GM19193 (cell line): Measurements from ENCODE around the gene FAM193A.

Source experiments
- POLR2A ChIP-seq: IDR thresholded peaks from 4 replicates; pipeline ENCODE4 v1.6.1; 2011; ENCODE audit not compliant: insufficient read depth, insufficient read length; ENCODE audit errors: extremely low read depth

The FAM193A gene

DNA sequence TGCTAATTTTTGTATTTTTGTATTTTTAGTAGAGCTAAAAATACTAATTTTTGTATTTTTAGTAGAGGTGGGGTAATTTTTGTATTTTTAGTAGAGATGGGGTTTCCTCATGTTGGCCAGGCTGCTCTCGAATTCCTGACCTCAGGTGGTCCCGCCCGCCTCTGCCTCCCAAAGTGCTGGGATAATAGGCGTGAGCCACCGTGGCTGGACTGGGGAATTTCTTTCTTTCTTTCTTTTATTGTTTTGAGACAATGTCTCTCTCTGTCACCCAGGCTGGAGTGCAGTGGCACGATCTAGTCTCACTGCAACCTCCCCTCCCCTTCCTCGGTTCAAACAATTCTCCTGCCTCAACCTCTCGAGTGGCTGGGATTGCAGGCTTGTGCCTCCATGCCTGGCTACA, 83.0 kb downstream of the FAM193A start:
- no peak for TF ChIP-seq POLR2A

DNA sequence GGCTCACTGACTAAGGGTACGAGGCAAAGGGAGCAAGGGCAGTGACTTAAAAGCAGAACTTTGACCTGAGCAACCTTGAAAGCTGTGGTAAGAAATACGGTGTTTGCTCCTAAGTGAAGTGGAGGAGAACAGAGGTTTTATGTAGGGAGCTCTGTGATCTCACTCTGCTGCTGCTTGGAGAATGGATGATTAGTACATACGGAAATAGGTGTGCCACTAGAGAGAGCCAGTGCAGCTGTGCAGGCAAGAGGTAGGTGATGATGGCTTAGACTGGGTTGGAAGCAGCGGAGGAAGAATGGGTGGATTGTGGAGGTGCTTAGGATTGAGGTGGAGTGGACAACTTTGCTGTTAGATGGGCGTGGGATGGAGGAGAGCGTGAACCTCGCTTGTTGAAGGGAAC, 85.0 kb downstream of the FAM193A start:
- TF ChIP-seq POLR2A = no peak

- TF ChIP-seq POLR2A = no peak
These were observed 87.0 kb downstream of the FAM193A start for GRCh38 chr4:2623442-2623841.

DNA sequence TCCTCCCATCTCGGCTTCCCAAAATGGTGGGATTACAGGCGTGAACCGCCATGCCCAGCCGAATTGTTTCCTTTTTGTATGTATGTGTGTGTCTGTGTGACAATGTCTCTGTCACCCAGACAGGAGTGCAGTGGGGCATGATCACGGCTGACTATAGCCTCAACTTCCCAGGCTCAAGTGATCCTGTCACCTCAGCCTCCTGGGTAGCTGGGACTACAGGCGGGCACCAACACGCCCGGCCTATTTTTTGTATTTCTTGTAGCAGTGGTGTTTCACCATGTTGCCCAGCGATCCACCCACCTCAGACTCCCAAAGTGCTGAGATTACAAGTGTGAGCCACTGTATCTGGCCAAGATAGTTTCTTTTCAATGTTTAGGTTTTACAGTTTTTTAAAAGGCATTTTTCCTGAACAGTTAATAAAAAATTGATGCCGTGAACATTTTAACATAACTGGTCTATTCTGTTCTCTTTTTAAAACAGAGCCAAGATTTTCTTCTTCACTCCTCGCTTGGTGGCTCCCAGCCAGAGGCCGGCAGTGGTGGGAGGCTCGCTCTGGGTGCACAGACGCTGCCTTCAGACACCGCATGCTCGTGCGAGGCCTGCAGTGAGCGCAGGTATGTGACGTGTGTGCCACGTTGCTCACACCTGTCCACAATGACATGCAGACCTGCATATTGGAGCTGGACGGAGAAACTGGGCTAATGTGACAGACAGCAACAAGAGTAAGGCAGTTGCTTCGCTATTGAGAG, 88.5 kb downstream of the FAM193A start:
- TF ChIP-seq POLR2A = no peak

GRCh38 chr4:2626231-2626630, 89.8 kb downstream of the FAM193A start:
- no peak for TF ChIP-seq POLR2A

DNA sequence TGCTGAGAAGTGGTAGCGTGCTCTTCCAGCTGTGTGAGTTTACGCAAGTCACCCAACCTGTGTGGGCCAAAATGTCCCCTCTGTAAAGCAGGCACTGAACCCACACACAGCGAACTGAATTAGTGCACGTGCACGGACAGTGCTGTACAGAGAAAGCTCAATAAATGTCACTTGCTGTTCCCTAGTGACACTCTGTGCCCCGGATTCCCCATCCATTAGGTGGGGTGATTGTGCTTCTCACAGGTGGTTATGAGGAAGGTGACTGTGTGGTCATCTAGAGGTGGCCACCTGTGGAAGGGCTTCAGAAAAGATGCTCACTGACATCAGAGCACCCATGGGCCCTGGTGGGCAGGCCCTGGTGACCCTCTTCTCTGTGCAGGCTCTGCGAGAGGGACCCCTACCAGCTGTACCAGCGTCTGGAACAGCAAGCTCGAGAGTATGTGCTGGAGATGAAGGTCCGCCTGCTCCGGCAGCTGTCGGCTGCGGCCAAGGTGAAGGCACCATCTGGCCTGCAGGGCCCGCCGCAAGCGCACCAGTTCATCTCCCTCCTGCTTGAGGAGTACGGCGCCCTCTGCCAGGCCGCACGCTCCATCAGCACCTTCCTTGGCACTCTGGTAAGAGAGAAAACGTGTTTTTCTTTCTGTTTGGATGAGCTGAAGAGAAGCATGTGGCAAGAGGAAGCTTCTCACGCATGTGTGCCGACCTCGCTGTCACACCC, 94.3 kb downstream of the FAM193A start:
- no peak for TF ChIP-seq POLR2A

- no peak for TF ChIP-seq POLR2A
These were observed 97.6 kb downstream of the FAM193A start for GRCh38 chr4:2634014-2634413.

GRCh38 chr4:2636331-2636730, 99.9 kb downstream of the FAM193A start:
- no peak for TF ChIP-seq POLR2A

DNA sequence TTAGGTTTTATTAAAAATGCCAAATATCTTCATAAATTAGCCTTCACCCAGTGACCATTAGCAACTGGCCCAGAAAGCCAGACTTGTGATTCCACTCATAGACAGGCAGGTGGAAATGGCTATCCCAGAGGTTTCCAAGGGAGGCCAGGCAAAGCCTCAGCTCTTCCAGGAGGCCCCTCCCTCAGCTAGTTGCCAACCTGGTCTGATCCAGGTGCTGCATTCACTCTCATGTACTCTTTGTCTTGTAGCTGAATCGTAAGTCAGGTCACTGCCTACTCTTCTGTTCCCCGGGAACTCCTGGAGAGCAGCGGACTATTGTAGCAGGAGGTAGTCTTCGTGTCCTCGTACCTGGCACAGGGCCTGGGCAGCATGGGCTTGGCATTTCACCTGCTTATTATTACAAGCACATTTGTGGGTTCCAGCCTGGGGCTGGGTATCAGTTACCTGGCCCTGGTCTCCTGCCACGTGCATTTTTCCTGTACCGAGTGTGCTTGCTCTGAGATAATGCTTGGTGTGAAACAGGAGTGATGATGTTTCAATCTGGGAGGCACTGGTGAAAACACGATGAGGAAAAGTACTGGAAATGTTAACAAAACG, 101.6 kb downstream of the FAM193A start:
- TF ChIP-seq POLR2A = no peak

- TF ChIP-seq POLR2A = no peak
These were observed 102.3 kb downstream of the FAM193A start for GRCh38 chr4:2638730-2639129.

GRCh38 chr4:2642968-2643367, 106.5 kb downstream of the FAM193A start:
- no peak for TF ChIP-seq POLR2A

GRCh38 chr4:2643555-2643954, 107.1 kb downstream of the FAM193A start:
- no peak for TF ChIP-seq POLR2A

DNA sequence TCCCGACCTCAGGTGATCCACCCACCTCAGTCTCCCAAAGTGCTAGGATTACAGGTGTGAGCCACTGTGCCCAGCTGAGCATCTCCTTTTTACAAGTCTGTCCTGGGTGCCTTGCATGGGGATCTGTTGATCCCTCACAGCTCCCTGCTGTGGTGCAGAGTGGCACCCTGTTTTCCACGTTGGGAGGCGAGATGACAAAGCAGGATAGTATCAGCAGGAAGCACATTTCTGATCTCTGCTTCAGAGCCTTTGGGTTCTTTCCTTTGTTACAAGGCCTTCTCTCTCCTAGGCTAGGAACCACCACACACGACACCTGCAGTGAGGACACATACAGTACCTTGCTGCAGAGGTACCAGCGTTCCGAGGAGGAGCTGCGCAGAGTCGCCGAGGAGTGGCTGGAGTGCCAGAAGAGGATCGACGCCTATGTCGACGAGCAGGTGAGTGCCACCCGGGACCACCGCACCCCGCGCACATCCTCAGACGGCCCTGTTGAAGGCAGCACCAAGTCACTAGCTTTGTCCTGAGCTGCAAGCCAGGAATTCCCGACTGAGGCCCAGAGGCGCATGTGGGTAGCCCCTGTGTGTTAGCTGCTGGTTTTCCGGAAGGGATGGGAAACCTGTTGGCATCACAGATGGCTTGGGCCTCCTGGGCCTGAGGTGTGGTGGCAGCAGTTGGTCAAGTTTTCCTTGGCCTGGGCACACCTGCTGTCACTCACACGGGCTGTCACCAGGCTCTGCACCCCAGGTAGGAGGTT, 110.1 kb downstream of the FAM193A start:
- no peak for TF ChIP-seq POLR2A

DNA sequence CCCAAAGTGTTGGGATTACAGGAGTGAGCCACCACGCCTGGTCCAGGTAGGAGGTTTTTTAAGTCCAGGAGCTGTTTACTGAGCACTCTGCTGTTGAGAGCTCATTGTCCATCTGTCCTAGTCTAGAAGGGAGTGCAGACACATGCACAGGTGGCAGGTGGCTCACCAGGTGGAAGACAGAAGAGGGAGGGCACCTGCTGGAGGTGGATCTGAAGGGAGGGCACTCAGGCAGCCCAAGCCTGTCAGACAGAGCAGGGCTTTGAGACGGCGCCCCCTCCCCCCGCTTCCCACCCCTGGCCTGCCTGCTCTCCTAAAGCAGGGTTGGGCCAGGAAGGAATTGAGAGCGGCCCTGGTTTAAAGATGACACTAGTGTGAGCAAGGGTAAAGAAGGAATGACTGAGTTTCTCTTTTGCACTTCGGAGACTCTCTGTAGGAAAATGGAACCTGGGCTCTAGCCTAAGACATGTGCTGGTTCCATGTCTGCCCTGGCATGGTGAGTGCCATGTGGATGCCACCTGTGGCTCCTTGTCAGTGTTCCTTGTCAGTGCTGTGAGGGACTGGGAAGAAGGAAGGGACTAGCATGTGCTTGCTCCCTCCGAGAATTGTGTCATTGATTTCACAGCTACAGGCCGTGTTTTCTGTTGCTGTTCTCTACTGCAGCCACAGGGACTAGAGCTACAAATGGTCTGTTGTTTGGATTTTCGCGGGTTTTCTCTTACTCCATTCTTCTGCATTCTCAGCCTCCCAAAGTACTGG, 111.1 kb downstream of the FAM193A start:
- no peak for TF ChIP-seq POLR2A

DNA sequence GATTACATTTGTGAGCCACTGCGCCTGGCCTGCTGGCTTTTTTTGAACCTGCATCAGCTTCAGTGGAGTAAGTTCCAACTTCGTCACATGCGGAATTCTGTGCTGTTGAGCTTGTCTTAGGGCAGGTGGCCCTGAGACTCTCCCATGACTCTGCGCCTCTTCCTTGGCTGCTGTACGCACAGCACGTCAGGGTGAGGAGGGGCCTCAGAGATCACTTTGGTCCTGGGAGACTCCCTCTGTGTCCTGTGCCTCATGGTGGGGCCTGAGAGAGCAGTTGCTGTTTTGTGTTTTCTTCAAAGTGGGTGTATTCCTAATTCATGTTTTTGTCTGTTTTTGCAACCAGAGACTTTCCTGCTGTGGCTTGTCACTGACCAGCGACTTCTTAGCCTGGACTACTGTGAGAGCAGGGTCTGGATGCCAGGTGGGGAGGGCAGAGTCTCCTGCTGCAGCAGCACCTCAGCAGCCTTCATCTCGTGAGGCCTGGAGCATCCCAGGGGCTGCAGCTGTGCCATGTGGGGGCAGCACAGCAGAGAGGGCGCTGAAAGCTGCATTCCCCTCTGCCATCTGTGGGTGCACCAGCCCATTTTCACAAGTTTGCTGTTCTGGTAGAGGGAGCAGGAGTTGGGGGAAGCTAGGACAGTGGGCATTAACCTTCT, 111.8 kb downstream of the FAM193A start:
- no peak for TF ChIP-seq POLR2A

GRCh38 chr4:2649604-2650114, 113.2 kb downstream of the FAM193A start:
- no peak for TF ChIP-seq POLR2A
